SH-SY5Y (cell line): Measurements from ENCODE around the gene OSBPL3.

Experiments used
- GATA2 ChIP-seq: IDR thresholded peaks from 2 replicates; pipeline ENCODE4 v1.6.1; 2011; ENCODE audit warnings: mild to moderate bottlenecking, low read depth, low read length
- GATA3 ChIP-seq: IDR thresholded peaks from 2 replicates; pipeline ENCODE4 v1.6.1; 2011; ENCODE audit warnings: low read depth, mild to moderate bottlenecking, low read length, moderate library complexity

- TF ChIP-seq GATA2 (no peak), GATA3 (no peak)
Measured at GRCh38 chr7:24861336-24861735, 118.6 kb downstream of the OSBPL3 start.
